IMR-90 (cell line): ENCODE data around the gene MFSD12. TPM values are rescaled to one million over a fixed set of nuclear protein-coding genes. Genes with fewer than 3 reads are reported as not detected.

ENCODE experiments used
- ATAC-seq: fragments of 200-7000 bp; cut with Tn5 transposase; 2 replicates; pipeline ENCODE4 v1.9.1; 2020; ENCODE audit warnings: low read depth, mild to moderate bottlenecking, moderate library complexity
- BruUV-seq: library from RNA; stranded (reverse); fragments of 400-500 nt; replicated peaks from 2 replicates; lab custom pipeline; 2021; lab: Mats Ljungman, UMichigan
- CTCF ChIA-PET: fragments of 300-600 bp; formaldehyde crosslinking; extraction: SDS; loops from one replicate; lab custom pipeline; 2021; ENCODE audit warnings: antibody characterized with exemption; lab: Yijun Ruan, JAX
- POLR2A ChIA-PET: fragments of 300-600 bp; sonication (Branson Sonifier 250); formaldehyde crosslinking; loops from one replicate; lab custom pipeline; 2022; ENCODE audit warnings: antibody characterized with exemption; ENCODE audit not compliant: unreplicated experiment; lab: Charles Lee
- DNase-seq: peaks from one replicate; pipeline ENCODE4 v3.0.0; 2013
- H2AFZ ChIP-seq: replicated peaks from 2 replicates; pipeline ENCODE3; 2013; ENCODE audit warnings: low read length, mild to moderate bottlenecking; ENCODE audit not compliant: poor library complexity
- H2AK5ac ChIP-seq: 2 replicates; pipeline ENCODE4 v1.6.1; 2013; ENCODE audit warnings: low read depth, low read length, inconsistent platforms
- H2AK9ac ChIP-seq: replicated peaks from 2 replicates; pipeline ENCODE3; 2013; ENCODE audit warnings: mild to moderate bottlenecking, low read depth, low read length, moderate library complexity; ENCODE audit not compliant: poor library complexity
- H2BK120ac ChIP-seq: 2 replicates; pipeline ENCODE4 v1.6.1; 2013; ENCODE audit warnings: low read depth, low read length, inconsistent platforms
- H2BK15ac ChIP-seq: 3 replicates; pipeline ENCODE4 v1.6.1; 2013; ENCODE audit warnings: low read depth, low read length, inconsistent platforms
- H2BK20ac ChIP-seq: 2 replicates; pipeline ENCODE4 v1.6.1; 2013; ENCODE audit warnings: low read depth, mild to moderate bottlenecking, inconsistent platforms, low read length, moderate library complexity
- H2BK5ac ChIP-seq: 2 replicates; pipeline ENCODE4 v1.6.1; 2013; ENCODE audit warnings: mild to moderate bottlenecking, low read depth, low read length, inconsistent platforms; ENCODE audit not compliant: poor library complexity, severe bottlenecking
- H3K14ac ChIP-seq: replicated peaks from 2 replicates; pipeline ENCODE4 v1.6.1; 2013; ENCODE audit warnings: low read depth, low read length, inconsistent platforms
- H3K18ac ChIP-seq: 2 replicates; pipeline ENCODE4 v1.6.1; 2013; ENCODE audit warnings: low read depth, low read length, control low read depth
- H3K23ac ChIP-seq: 2 replicates; pipeline ENCODE4 v1.6.1; 2013; ENCODE audit warnings: low read depth, low read length, inconsistent platforms
- H3K27ac ChIP-seq: 2 replicates; pipeline ENCODE4 v1.5.1; 2013; ENCODE audit warnings: mild to moderate bottlenecking, control low read depth, low read length; ENCODE audit not compliant: insufficient read depth
- H3K27me3 ChIP-seq: 2 replicates; pipeline ENCODE4 v1.6.1; 2013; ENCODE audit warnings: low read length; ENCODE audit not compliant: control insufficient read depth, insufficient read depth
- H3K36me3 ChIP-seq: 2 replicates; pipeline ENCODE4 v1.6.1; 2013; ENCODE audit warnings: low read length, mixed read lengths; ENCODE audit not compliant: control insufficient read depth, insufficient read depth
- H3K4ac ChIP-seq: 2 replicates; pipeline ENCODE4 v1.6.1; 2013; ENCODE audit warnings: low read depth, low read length, inconsistent platforms
- H3K4me1 ChIP-seq: 2 replicates; pipeline ENCODE4 v1.6.1; 2013; ENCODE audit warnings: low read length, mixed read lengths; ENCODE audit not compliant: control insufficient read depth, insufficient read depth
- H3K4me2 ChIP-seq: 2 replicates; pipeline ENCODE4 v1.6.1; 2013; ENCODE audit warnings: low read depth, mild to moderate bottlenecking, control low read depth, low read length, moderate library complexity
- H3K4me3 ChIP-seq: 2 replicates; pipeline ENCODE4 v1.5.1; 2013; ENCODE audit warnings: low read depth, mild to moderate bottlenecking, control low read depth, low read length, moderate library complexity; ENCODE audit not compliant: insufficient read depth
- H3K56ac ChIP-seq: 2 replicates; pipeline ENCODE4 v1.6.1; 2013; ENCODE audit warnings: low read length, inconsistent platforms; ENCODE audit not compliant: insufficient read depth; ENCODE audit errors: extremely low read depth
- H3K79me1 ChIP-seq, 2 experiments: 2 replicates each; pipeline ENCODE4 v1.6.1; 2013; ENCODE audit warnings: low read length in 2 of 2, inconsistent platforms in 1 of 2, low read depth in 1 of 2
- H3K9ac ChIP-seq: 2 replicates; pipeline ENCODE4 v1.6.1; 2013; ENCODE audit warnings: low read depth, low read length, control low read depth
- H3K9me1 ChIP-seq: 2 replicates; pipeline ENCODE4 v1.6.1; 2013; ENCODE audit warnings: low read length, inconsistent platforms; ENCODE audit not compliant: insufficient read depth
- H3K9me3 ChIP-seq: 2 replicates; pipeline ENCODE4 v1.6.1; 2013; ENCODE audit warnings: low read length; ENCODE audit not compliant: control insufficient read depth, insufficient read depth
- H4K20me1 ChIP-seq: 2 replicates; pipeline ENCODE4 v1.6.1; 2013; ENCODE audit warnings: low read length, inconsistent platforms; ENCODE audit not compliant: insufficient read depth
- H4K5ac ChIP-seq: 2 replicates; pipeline ENCODE4 v1.6.1; 2013; ENCODE audit warnings: mild to moderate bottlenecking, low read depth, low read length, control low read depth
- H4K8ac ChIP-seq, 2 experiments: 2 replicates each; pipeline ENCODE4 v1.6.1; 2013; ENCODE audit warnings: low read depth in 2 of 2, low read length in 2 of 2, control low read depth in 1 of 2, inconsistent platforms in 1 of 2
- H4K91ac ChIP-seq: 2 replicates; pipeline ENCODE4 v1.6.1; 2013; ENCODE audit warnings: low read depth, low read length, inconsistent platforms; ENCODE audit not compliant: insufficient read depth
- BHLHE40 ChIP-seq: fragments of 150-350 bp; IDR thresholded peaks from 2 replicates; pipeline ENCODE4 v1.6.1; 2016; ENCODE audit warnings: mild to moderate bottlenecking, low read depth, low read length
- CHD1 ChIP-seq: IDR thresholded peaks from 2 replicates; pipeline ENCODE4 v1.6.1; 2012; ENCODE audit warnings: low read depth, low read length, improper control_type of control experiment
- MAZ ChIP-seq: IDR thresholded peaks from 2 replicates; pipeline ENCODE4 v1.6.1; 2012; ENCODE audit warnings: low read depth, mild to moderate bottlenecking, low read length, improper control_type of control experiment, moderate library complexity, borderline replicate concordance
- MXI1 ChIP-seq: IDR thresholded peaks from 2 replicates; pipeline ENCODE4 v1.6.1; 2012; ENCODE audit warnings: low read depth, mild to moderate bottlenecking, low read length, moderate library complexity, borderline replicate concordance
- USF2 ChIP-seq: fragments of 150-350 bp; IDR thresholded peaks from 2 replicates; pipeline ENCODE4 v1.6.1; 2017; ENCODE audit warnings: mild to moderate bottlenecking, antibody characterized with exemption, low read length, low read depth
- WGBS, 2 experiments: methylation state at CpG; one replicate each; pipeline versions ENCODE4 v1.1.5 to v1.1.7; 2013; ENCODE audit warnings: missing lambda C conversion rate in 2 of 2; ENCODE audit not compliant: insufficient read length in 1 of 2; ENCODE audit errors: extremely low coverage in 2 of 2; 5-methylcytosine and 5-hydroxymethylcytosine counted together
- dilution Hi-C: fragments of 300-500 bp; cut with HindIII; formaldehyde crosslinking; loops from one replicate; pipeline ENCODE4 v1.14.3; 2018; ENCODE audit warnings: low sequenced_read_pairs; ENCODE audit not compliant: unreplicated experiment
- in situ Hi-C: fragments of 300-500 bp; cut with MboI; formaldehyde crosslinking; loops from 3 replicates; pipeline ENCODE4 v1.14.3; 2019; ENCODE audit warnings: low sequenced_read_pairs, inconsistent platforms, mixed read lengths
- intact Hi-C: fragments of 100-400 bp; cut with micrococcal nuclease; formaldehyde crosslinking; loops from 2 replicates; pipeline ENCODE4 v1.10.0; 2022
- polyA plus RNA-seq, 3 experiments: library from polyadenylated mRNA; depleted of rRNA; stranded (reverse); fragments of >200 nt; gene quantifications; 2 replicates each; pipeline ENCODE4 v1.2.3, GENCODE V29; 2012; ENCODE audit warnings: low replicate concordance in 1 of 3
- total RNA-seq: library from RNA; depleted of rRNA; stranded (reverse); fragments of >200 nt; gene quantifications from 2 replicates; pipeline ENCODE4 v1.2.3, GENCODE V29; 2012
- TF ChIP-seq, protein P1 (sequence below): fragments of 150-350 bp; IDR thresholded peaks from 2 replicates; pipeline ENCODE4 v1.6.1; 2016; ENCODE audit warnings: low read depth, mild to moderate bottlenecking, low read length, moderate library complexity, borderline replicate concordance

The MFSD12 gene
- total and polyA plus RNA-seq, 2 of the 4 experiments (the other 2 are of a cell fraction), result 20.4 to 77.2 TPM

DNA sequence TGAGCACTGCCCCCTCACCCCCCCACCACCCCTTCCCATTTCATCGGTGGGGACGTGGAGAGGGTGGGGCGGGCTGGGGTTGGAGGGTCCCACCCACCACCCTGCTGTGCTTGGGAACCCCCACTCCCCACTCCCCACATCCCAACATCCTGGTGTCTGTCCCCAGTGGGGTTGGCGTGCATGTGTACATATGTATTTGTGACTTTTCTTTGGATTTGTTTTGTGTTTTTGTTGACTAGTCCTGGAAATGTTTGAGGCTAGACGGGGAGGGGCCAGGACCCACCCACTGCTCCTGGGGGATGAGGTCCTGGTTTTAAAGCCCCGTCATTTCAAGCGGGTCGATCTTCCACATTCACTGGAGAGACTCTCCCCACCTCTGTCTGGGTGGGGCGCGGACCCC, 21.4 kb downstream of the MFSD12 start:
- no peak overlapping the region for H3K27ac ChIP-seq
- dilution Hi-C loops, result no loop called here
- CTCF ChIA-PET, result no interaction called here
- no peaks in the 10 kb centered on the region for H3K4me1 ChIP-seq
- intact Hi-C loops, result no loop called here
- H3K4me3 ChIP-seq, result no peak overlapping the region
- no peak for ATAC-seq
- no peak for DNase-seq
- H3K9ac ChIP-seq, result no peak overlapping the region
- BruUV-seq, result no TSS peak
- no peak overlapping the region for H2AK9ac ChIP-seq
- no peak overlapping the region for H2BK20ac ChIP-seq
- no peak overlapping the region for H3K23ac ChIP-seq
- in situ Hi-C loops, result no loop called here
- H3K4me2 ChIP-seq, result no peak overlapping the region
- H4K5ac ChIP-seq, result no peak overlapping the region
- H3K79me1 ChIP-seq, result peaks cover 9 to 31% of the 10 kb centered on the region in 2 experiments; a peak in 3 of 4 replicates
- H2AFZ ChIP-seq, result no peak overlapping the region
- no peak overlapping the region for H3K18ac ChIP-seq
- no peaks in the 10 kb centered on the region for H3K27me3 ChIP-seq
- WGBS, 2 experiments, result no CpG with 5 or more reads among the region's 10 CpGs
- no peak overlapping the region for H4K91ac ChIP-seq
- no peak overlapping the region for H2BK120ac ChIP-seq
- POLR2A ChIA-PET, result no interaction called here
- TF ChIP-seq MXI1 (no peak), CHD1 (no peak), MAZ (no peak), BHLHE40 (no peak), USF2 (no peak)
- TF ChIP-seq, protein P1, sequence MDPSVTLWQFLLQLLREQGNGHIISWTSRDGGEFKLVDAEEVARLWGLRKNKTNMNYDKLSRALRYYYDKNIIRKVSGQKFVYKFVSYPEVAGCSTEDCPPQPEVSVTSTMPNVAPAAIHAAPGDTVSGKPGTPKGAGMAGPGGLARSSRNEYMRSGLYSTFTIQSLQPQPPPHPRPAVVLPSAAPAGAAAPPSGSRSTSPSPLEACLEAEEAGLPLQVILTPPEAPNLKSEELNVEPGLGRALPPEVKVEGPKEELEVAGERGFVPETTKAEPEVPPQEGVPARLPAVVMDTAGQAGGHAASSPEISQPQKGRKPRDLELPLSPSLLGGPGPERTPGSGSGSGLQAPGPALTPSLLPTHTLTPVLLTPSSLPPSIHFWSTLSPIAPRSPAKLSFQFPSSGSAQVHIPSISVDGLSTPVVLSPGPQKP, result no peak
- H3K36me3 ChIP-seq, result peaks cover 54% of the 10 kb centered on the region
- no peaks in the 10 kb centered on the region for H3K9me1 ChIP-seq
- peaks cover 30% of the 10 kb centered on the region for H4K20me1 ChIP-seq
- H3K9me3 ChIP-seq, result no peaks in the 10 kb centered on the region
- H3K56ac ChIP-seq, result no peak overlapping the region
- no peak overlapping the region for H3K4ac ChIP-seq
- no peak overlapping the region for H4K8ac ChIP-seq
- no peak overlapping the region for H2BK5ac ChIP-seq
- no peak overlapping the region for H2BK15ac ChIP-seq
- H2AK5ac ChIP-seq, result no peak overlapping the region
- no peak overlapping the region for H3K14ac ChIP-seq
